HepG2 (cell line): ENCODE measurements around the gene DNAJB2. TPM values are rescaled to one million over a fixed set of nuclear protein-coding genes. Genes with fewer than 3 reads are reported as not detected.

Experiments
- CENPBD1 ChIP-seq: sonication (generic); formaldehyde crosslinking; IDR thresholded peaks from 2 replicates; pipeline ENCODE4 v1.8.0; 2022; ENCODE audit warnings: missing genetic modification reagents, low read depth, mild to moderate bottlenecking, borderline replicate concordance
- FOXA1 ChIP-seq, 2 experiments: fragments of 450-650 bp in 1 of 2; sonication (generic) in 1 of 2; formaldehyde crosslinking in 1 of 2; IDR thresholded peaks; 2 replicates each; pipeline versions ENCODE4 v1.4.0 to v1.6.1; 2016 to 2020; ENCODE audit warnings: missing genetic modification reagents in 1 of 2
- FOXO1 ChIP-seq: sonication (generic); formaldehyde crosslinking; IDR thresholded peaks from 2 replicates; pipeline ENCODE4 v1.4.0; 2020; ENCODE audit warnings: missing genetic modification reagents
- PAF1 ChIP-seq: IDR thresholded peaks from 2 replicates; pipeline ENCODE4 v1.6.1; 2016; ENCODE audit warnings: missing genetic modification reagents, missing compliant biosample characterization
- POGZ ChIP-seq: sonication (generic); formaldehyde crosslinking; IDR thresholded peaks from 2 replicates; pipeline ENCODE4 v1.4.0; 2020; ENCODE audit warnings: mild to moderate bottlenecking, missing genetic modification reagents
- POLR2G ChIP-seq: fragments of 200-400 bp; formaldehyde crosslinking; IDR thresholded peaks from 2 replicates; pipeline ENCODE4 v1.6.1; 2018; ENCODE audit warnings: mild to moderate bottlenecking, low read depth, low read length, moderate library complexity
- PRDM4 ChIP-seq: sonication (generic); formaldehyde crosslinking; IDR thresholded peaks from 2 replicates; pipeline ENCODE4 v1.9.0; 2021; ENCODE audit warnings: missing genetic modification reagents, borderline replicate concordance
- RBAK ChIP-seq: sonication (generic); formaldehyde crosslinking; IDR thresholded peaks from 2 replicates; pipeline ENCODE4 v1.5.1; 2020; ENCODE audit warnings: mild to moderate bottlenecking, missing genetic modification reagents
- SMARCE1 ChIP-seq: fragments of 450-650 bp; IDR thresholded peaks from 2 replicates; pipeline ENCODE4 v1.6.1; 2017; ENCODE audit warnings: borderline replicate concordance
- ZMAT5 ChIP-seq: sonication (generic); formaldehyde crosslinking; IDR thresholded peaks from 2 replicates; pipeline ENCODE4 v1.5.0; 2020; ENCODE audit warnings: mild to moderate bottlenecking, low read depth, missing genetic modification reagents, borderline replicate concordance
- ZNF318 ChIP-seq: sonication (generic); formaldehyde crosslinking; IDR thresholded peaks from 2 replicates; pipeline ENCODE4 v1.4.0; 2020; ENCODE audit warnings: mild to moderate bottlenecking, missing genetic modification reagents
- ZNF33B ChIP-seq: sonication (generic); formaldehyde crosslinking; IDR thresholded peaks from 2 replicates; pipeline ENCODE4 v1.5.1; 2020; ENCODE audit warnings: mild to moderate bottlenecking, missing genetic modification reagents
- ZNF441 ChIP-seq: sonication (generic); formaldehyde crosslinking; IDR thresholded peaks from 2 replicates; pipeline ENCODE4 v1.7.0; 2021; ENCODE audit warnings: missing genetic modification reagents, borderline replicate concordance
- ZNF800 ChIP-seq: sonication (generic); formaldehyde crosslinking; IDR thresholded peaks from 2 replicates; pipeline ENCODE4 v1.4.0; 2020; ENCODE audit warnings: missing genetic modification reagents
- polyA plus RNA-seq, 8 experiments: library from polyadenylated mRNA; depleted of rRNA in 3 of 8; stranded (reverse) in 7 of 8; unstranded in 1 of 8; fragments of >200 nt; fragmentation: Illumina TruSeq in 4 of 8; extraction: Trizol in 4 of 8; gene quantifications; 2 replicates each; pipeline versions ENCODE4 v1.2.1 to v1.2.3, GENCODE V29; 2011 to 2016; ENCODE audit warnings: low read depth in 4 of 8, missing spikeins in 1 of 8, mixed read lengths in 1 of 8; ENCODE audit not compliant: insufficient read depth in 1 of 8
- total RNA-seq, 5 experiments: library from RNA; depleted of rRNA; stranded (reverse); fragments of >200 nt; fragmentation: Illumina TruSeq; extraction: Trizol; gene quantifications; 2 replicates each; pipeline ENCODE4 v1.2.3, GENCODE V29; 2016; ENCODE audit warnings: low read depth in 1 of 5

DNAJB2 gene
- total and polyA plus RNA-seq, 2 of the 13 experiments (the other 11 are each of a cell fraction or from before 2014, with no cell fraction given) = 21.3 to 31.1 TPM

- TF ChIP-seq ZNF318 (peak; percentile 81; the same call in 1 of the 2 replicates), PRDM4 (CRISPR knock-in tag) (peak; percentile 97; the same call in 1 of the 2 replicates), CENPBD1 (CRISPR knock-in tag) (no peak), SMARCE1 (no peak), ZNF33B (0 out of 2 replicates have a peak, but pooled peaks have one; percentile 67), RBAK (CRISPR knock-in tag) (no peak), POGZ (CRISPR knock-in tag) (no peak), FOXA1 (IDR thresholded peaks at IDR 0.05) (no peak), FOXA1 (CRISPR knock-in tag; IDR thresholded peaks at IDR 0.05) (no peak), FOXO1 (CRISPR knock-in tag) (peak; percentile 83), ZNF441 (CRISPR knock-in tag) (peak; percentile 95), ZMAT5 (CRISPR knock-in tag) (0 out of 2 replicates have a peak, but pooled peaks have one; percentile 61), ZNF800 (CRISPR knock-in tag) (peak; percentile 87; the same call in 1 of the 2 replicates), POLR2G (no peak), PAF1 (no peak)
Observed at GRCh38 chr2:219308142-219309101, 29.3 kb downstream of the DNAJB2 start (continued).
